Naive B cell (primary cell): ENCODE data around the gene PRSS50. TPM values are rescaled to one million over a fixed set of nuclear protein-coding genes. Genes with fewer than 3 reads are reported as not detected.

Source experiments
- ATAC-seq, 2 donors: fragments of 150-1000 bp; cut with Tn5 transposase; 2 replicates each; pipeline ENCODE4 v1.10.0; 2021; ENCODE audit warnings: low read depth in 2 of 2, mild to moderate bottlenecking in 2 of 2, moderate library complexity in 2 of 2
- DNase-seq: peaks from one replicate; pipeline ENCODE4 v3.0.0; 2022
- H3K27ac Mint-ChIP-seq, 6 donors: one replicate each; pipeline ENCODE4 v1.8.0; 2020 to 2022; ENCODE audit warnings: mild to moderate bottlenecking in 6 of 6, mixed read lengths in 6 of 6, moderate library complexity in 5 of 6, inconsistent platforms in 2 of 6
- H3K27me3 Mint-ChIP-seq, 3 donors: one replicate each; pipeline ENCODE4 v1.8.0; 2021 to 2022; ENCODE audit warnings: mixed read lengths in 3 of 3, mild to moderate bottlenecking in 1 of 3
- H3K36me3 Mint-ChIP-seq, 2 donors: one replicate each; pipeline ENCODE4 v1.8.0; 2020 to 2022; ENCODE audit warnings: mixed read lengths in 2 of 2, inconsistent platforms in 1 of 2, mild to moderate bottlenecking in 1 of 2
- H3K4me1 Mint-ChIP-seq, 3 donors: one replicate each; pipeline ENCODE4 v1.8.0; 2020 to 2022; ENCODE audit warnings: mixed read lengths in 3 of 3, inconsistent platforms in 1 of 3, mild to moderate bottlenecking in 1 of 3, moderate library complexity in 1 of 3
- H3K4me3 Mint-ChIP-seq, 8 donors: one replicate each; pipeline ENCODE4 v1.8.0; 2020 to 2022; ENCODE audit warnings: mild to moderate bottlenecking in 8 of 8, mixed read lengths in 8 of 8, moderate library complexity in 8 of 8, inconsistent platforms in 2 of 8
- H3K9me3 Mint-ChIP-seq, 7 donors: one replicate each; pipeline ENCODE4 v1.8.0; 2020 to 2022; ENCODE audit warnings: mixed read lengths in 7 of 7, mild to moderate bottlenecking in 5 of 7, inconsistent platforms in 2 of 7, moderate library complexity in 1 of 7
- polyA plus RNA-seq, 6 donors: library from polyadenylated mRNA; unstranded; fragments of 300-500 nt; fragmentation: Illumina TruSeq; gene quantifications; one replicate each; pipeline ENCODE4 v1.2.3, GENCODE V29; 2021; ENCODE audit warnings: low read depth in 6 of 6

The PRSS50 gene
- polyA plus RNA-seq, 6 donors from 2014 or later, result not detected

- Mint-ChIP-seq H3K9me3 (no peaks in the 10 kb centered on the region), H3K27ac (no peak overlapping the region), H3K27me3 (peaks cover 0 to 7% (median 6%) of the 10 kb centered on the region in 3 donors), H3K4me3 (no peak overlapping the region), H3K4me1 (no peaks in the 10 kb centered on the region), H3K36me3 (no peaks in the 10 kb centered on the region)
- ATAC-seq, result no peak
- DNase-seq, result no peak
Observed at GRCh38 chr3:46672349-46672695, 45.3 kb downstream of the PRSS50 start.

GRCh38 chr3:46671541-46672348, 45.9 kb downstream of the PRSS50 start:
- no peaks in the 10 kb centered on the region for H3K36me3 Mint-ChIP-seq
- H3K9me3 Mint-ChIP-seq, result no peaks in the 10 kb centered on the region
- peak overlapping the region in 1 of 6 donors; percentile 59 for H3K27ac Mint-ChIP-seq
- peaks cover 0 to 7% (median 6%) of the 10 kb centered on the region in 3 donors for H3K27me3 Mint-ChIP-seq
- no peak for DNase-seq
- H3K4me3 Mint-ChIP-seq, result no peak overlapping the region
- no peak for ATAC-seq
- no peaks in the 10 kb centered on the region for H3K4me1 Mint-ChIP-seq

- Mint-ChIP-seq H3K9me3 (no peaks in the 10 kb centered on the region), H3K27me3 (peaks cover 0 to 7% (median 6%) of the 10 kb centered on the region in 3 donors), H3K4me1 (no peaks in the 10 kb centered on the region), H3K4me3 (no peak overlapping the region), H3K27ac (peak overlapping the region in 1 of 6 donors; percentile 59), H3K36me3 (no peaks in the 10 kb centered on the region)
- no peak for ATAC-seq
- DNase-seq, result no peak
Observed at GRCh38 chr3:46670891-46671427, 46.7 kb downstream of the PRSS50 start.

- Mint-ChIP-seq H3K36me3 (no peaks in the 10 kb centered on the region), H3K4me1 (no peaks in the 10 kb centered on the region), H3K9me3 (no peaks in the 10 kb centered on the region), H3K4me3 (no peak overlapping the region), H3K27me3 (peaks cover 0 to 7% (median 6%) of the 10 kb centered on the region in 3 donors), H3K27ac (no peak overlapping the region)
- ATAC-seq (no peak), DNase-seq (no peak)
Observed at GRCh38 chr3:46670000-46670890, 47.4 kb downstream of the PRSS50 start.

GRCh38 chr3:46669191-46669999, 48.3 kb downstream of the PRSS50 start:
- H3K4me3 Mint-ChIP-seq, result no peak overlapping the region
- DNase-seq, result no peak
- no peaks in the 10 kb centered on the region for H3K4me1 Mint-ChIP-seq
- H3K36me3 Mint-ChIP-seq, result no peaks in the 10 kb centered on the region
- no peak for ATAC-seq
- no peak overlapping the region for H3K27ac Mint-ChIP-seq
- H3K9me3 Mint-ChIP-seq, result no peaks in the 10 kb centered on the region
- H3K27me3 Mint-ChIP-seq, result peaks cover 0 to 7% (median 6%) of the 10 kb centered on the region in 3 donors

DNA sequence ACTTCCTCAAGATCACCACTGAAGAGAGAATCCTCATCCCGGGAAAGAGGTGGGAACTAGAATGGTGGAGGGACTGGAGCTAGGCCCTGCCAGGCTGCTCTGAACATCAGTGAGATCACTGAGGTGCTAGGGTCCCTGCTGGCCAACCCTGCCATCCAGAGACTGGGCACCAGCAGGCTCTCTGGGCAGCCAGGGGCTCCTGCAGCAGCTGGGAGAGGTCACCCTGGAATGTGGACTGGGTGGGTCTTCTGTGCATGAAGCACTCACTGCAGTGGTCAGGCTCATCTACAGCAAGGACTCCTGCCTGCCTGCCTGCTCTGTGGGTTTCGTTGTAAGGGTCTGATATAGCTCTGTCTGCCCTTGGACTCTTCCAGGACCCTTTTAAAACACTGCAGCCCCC, 49.1 kb downstream of the PRSS50 start:
- Mint-ChIP-seq H3K4me1 (no peaks in the 10 kb centered on the region), H3K36me3 (no peaks in the 10 kb centered on the region), H3K27me3 (peaks cover 0 to 6% (median 4%) of the 10 kb centered on the region in 3 donors), H3K4me3 (no peak overlapping the region), H3K9me3 (no peaks in the 10 kb centered on the region), H3K27ac (no peak overlapping the region)
- ATAC-seq, result no peak
- DNase-seq, result no peak

GRCh38 chr3:46668116-46668515, 49.6 kb downstream of the PRSS50 start:
- H3K36me3 Mint-ChIP-seq, result no peaks in the 10 kb centered on the region
- H3K27ac Mint-ChIP-seq, result no peak overlapping the region
- DNase-seq, result no peak
- peaks cover 0 to 7% (median 0%) of the 10 kb centered on the region in 3 donors for H3K27me3 Mint-ChIP-seq
- no peaks in the 10 kb centered on the region for H3K4me1 Mint-ChIP-seq
- ATAC-seq, result no peak
- H3K9me3 Mint-ChIP-seq, result no peaks in the 10 kb centered on the region
- no peak overlapping the region for H3K4me3 Mint-ChIP-seq

DNA sequence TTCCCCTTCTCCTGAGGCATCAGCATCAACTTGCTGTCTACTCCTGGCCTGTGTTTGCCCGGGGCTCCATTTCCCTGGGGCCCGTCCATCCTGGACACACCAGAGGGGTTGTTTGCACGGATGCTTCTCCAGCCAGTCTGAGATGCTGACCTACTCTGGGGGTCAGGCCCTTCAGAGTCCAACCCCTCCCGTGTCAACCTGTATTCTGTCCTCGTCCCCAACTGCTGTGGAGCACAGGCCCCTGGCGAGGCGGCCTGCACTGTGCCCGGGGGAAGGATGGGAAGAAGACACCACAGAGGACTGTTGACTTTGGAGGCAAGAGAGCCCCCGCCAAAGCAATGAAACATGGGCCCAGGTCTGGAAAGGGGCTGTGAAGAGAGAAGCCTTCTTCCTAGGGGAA, 50.0 kb downstream of the PRSS50 start:
- H3K9me3 Mint-ChIP-seq, result no peaks in the 10 kb centered on the region
- no peak overlapping the region for H3K4me3 Mint-ChIP-seq
- no peak overlapping the region for H3K27ac Mint-ChIP-seq
- ATAC-seq (no peak), DNase-seq (no peak)
- peaks cover 0 to 11% (median 0%) of the 10 kb centered on the region in 3 donors for H3K27me3 Mint-ChIP-seq
- no peaks in the 10 kb centered on the region for H3K36me3 Mint-ChIP-seq
- H3K4me1 Mint-ChIP-seq, result no peaks in the 10 kb centered on the region

- Mint-ChIP-seq H3K27me3 (peaks cover 0 to 16% (median 2%) of the 10 kb centered on the region in 3 donors), H3K9me3 (no peaks in the 10 kb centered on the region), H3K36me3 (no peaks in the 10 kb centered on the region), H3K27ac (no peak overlapping the region), H3K4me3 (no peak overlapping the region), H3K4me1 (peaks cover 0 to 2% (median 0%) of the 10 kb centered on the region in 3 donors)
- ATAC-seq (no peak), DNase-seq (no peak)
Observed at GRCh38 chr3:46667061-46667621, 50.5 kb downstream of the PRSS50 start.

DNA sequence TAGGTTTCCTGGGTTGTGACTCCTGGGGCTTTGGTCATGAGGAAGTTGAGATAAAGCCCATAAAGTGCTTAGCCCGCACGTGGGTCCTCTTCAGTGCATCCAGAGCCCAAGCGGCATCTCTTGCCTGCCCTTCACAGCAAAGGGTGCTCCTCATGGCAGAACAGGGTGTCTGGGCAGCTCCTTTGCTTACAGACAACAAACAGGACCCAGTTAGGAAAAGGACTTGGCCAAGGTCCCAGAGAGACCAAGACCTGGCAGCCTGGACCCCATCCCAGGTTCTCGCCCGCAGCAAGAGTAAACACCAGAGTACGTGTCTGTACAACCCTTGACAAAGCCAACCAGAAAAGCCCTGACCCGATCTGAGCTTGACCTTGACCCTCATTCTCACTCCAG, 51.2 kb downstream of the PRSS50 start:
- Mint-ChIP-seq H3K36me3 (no peaks in the 10 kb centered on the region), H3K27ac (peak overlapping the region in 1 of 6 donors; percentile 59), H3K4me1 (peaks cover 0 to 5% (median 0%) of the 10 kb centered on the region in 3 donors), H3K9me3 (no peaks in the 10 kb centered on the region), H3K27me3 (peaks cover 0 to 21% (median 7%) of the 10 kb centered on the region in 3 donors), H3K4me3 (no peak overlapping the region)
- ATAC-seq (no peak), DNase-seq (no peak)

DNA sequence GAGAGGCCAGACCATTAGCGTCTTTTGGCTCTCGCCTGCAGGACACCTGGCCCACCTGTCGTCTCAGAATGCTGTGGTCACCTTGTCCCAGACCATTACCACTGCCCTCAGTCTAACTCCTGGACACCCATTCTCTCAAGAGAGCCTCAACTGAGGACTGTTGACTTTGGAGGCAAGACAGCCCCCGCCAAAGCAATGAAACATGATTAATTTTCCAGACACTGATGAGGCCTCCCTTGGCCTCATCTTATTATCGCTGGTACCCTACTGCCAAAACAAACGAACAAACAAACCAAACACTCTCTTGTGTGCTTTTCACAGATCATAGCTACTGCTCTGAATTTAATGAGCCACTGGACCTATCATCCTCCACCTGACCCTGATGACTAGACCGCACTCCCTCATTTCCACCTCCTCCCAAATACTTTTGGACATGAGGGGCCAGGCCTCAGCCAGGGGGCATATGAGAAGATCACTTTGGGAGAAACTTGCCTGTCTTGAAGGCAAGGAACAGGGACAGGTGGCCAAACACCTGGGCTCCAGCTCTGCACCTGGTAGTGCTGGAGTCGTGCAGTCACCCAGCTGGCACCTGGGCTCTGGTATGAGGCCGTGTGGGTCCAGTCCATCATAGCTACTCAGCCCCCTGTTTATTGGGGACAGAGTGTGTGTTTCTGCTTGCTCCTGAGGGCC, 51.8 kb downstream of the PRSS50 start:
- Mint-ChIP-seq H3K4me1 (peaks cover 2 to 5% (median 5%) of the 10 kb centered on the region in 3 donors), H3K27me3 (peaks cover 0 to 21% (median 7%) of the 10 kb centered on the region in 3 donors), H3K9me3 (no peaks in the 10 kb centered on the region), H3K4me3 (no peak overlapping the region), H3K27ac (peak overlapping the region in 1 of 6 donors; percentile 1), H3K36me3 (no peaks in the 10 kb centered on the region)
- DNase-seq, result no peak
- ATAC-seq, result no peak

DNA sequence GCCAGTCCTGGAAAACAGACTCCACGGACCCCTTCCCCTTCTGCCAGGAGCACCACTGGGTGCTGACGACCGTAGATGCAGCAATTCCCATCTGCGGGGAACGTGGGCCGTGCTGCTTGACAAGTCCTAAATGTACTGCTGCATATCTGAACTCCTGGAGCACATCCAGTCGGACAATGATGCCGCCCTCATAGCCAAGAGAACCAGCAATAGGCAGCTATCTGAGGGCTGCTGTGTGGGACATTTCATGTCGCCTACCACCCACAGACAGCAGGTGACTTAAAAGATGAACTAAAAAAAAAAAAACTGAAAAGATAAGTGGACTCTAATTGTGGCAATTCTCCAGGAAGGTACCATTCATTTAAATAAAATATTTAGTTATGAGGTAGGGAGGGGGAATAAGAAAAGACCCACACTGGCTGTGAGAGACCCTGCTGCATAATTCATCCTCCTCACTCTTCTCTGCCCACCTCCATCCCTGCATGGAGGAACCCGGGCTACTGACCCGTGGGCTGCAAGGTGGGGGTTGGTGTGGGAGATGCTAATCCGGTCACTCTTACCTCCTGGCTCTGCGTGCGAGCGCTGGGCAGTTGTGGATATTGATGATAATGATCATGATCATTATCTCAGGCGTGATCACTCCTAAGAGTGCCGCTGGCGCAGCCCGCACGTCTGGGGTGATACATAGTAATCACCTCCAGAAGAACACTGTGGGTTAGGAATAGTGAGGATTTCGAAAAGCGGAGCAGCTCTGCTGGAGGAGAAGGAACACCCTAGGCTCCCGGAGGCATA, 52.5 kb downstream of the PRSS50 start:
- Mint-ChIP-seq H3K27ac (no peak overlapping the region), H3K4me3 (no peak overlapping the region), H3K9me3 (no peaks in the 10 kb centered on the region), H3K36me3 (no peaks in the 10 kb centered on the region), H3K4me1 (peaks cover 5 to 12% (median 8%) of the 10 kb centered on the region in 3 donors), H3K27me3 (peaks cover 0 to 21% (median 7%) of the 10 kb centered on the region in 3 donors)
- DNase-seq (no peak), ATAC-seq (no peak)
